A549 (cell line): ENCODE results near the gene INSL4.

Experiments used
- BHLHE40 ChIP-seq: IDR thresholded peaks from 2 replicates; pipeline ENCODE4 v1.6.1; 2012; ENCODE audit warnings: low read depth, low read length, inconsistent platforms
- CBX2 ChIP-seq: fragments of 200-600 bp; sonication (generic); IDR thresholded peaks from 2 replicates; pipeline ENCODE4 v1.6.1; 2016; ENCODE audit warnings: low read depth, mild to moderate bottlenecking, borderline replicate concordance
- CEBPB ChIP-seq, 2 experiments: fragments of >200 bp in 1 of 2; sonication (Bioruptor Twin) in 1 of 2; formaldehyde crosslinking in 1 of 2; IDR thresholded peaks; 2 replicates each; pipeline ENCODE4 v1.6.1; 2012 to 2016
- CTCF ChIP-seq: fragments of >200 bp; sonication (Bioruptor Twin); formaldehyde crosslinking; IDR thresholded peaks from 3 replicates; pipeline ENCODE4 v1.5.1; 2016
- EP300 ChIP-seq, 2 experiments: fragments of >200 bp; sonication (Bioruptor Twin); formaldehyde crosslinking; IDR thresholded peaks; 2 replicates in 1 of 2; 3 replicates in 1 of 2; pipeline ENCODE4 v1.6.1; 2016 to 2017
- ESRRA ChIP-seq: fragments of 150-350 bp; IDR thresholded peaks from 2 replicates; pipeline ENCODE4 v1.6.1; 2014; ENCODE audit warnings: mild to moderate bottlenecking, low read length, borderline replicate concordance
- HDAC2 ChIP-seq: fragments of 200-600 bp; sonication (generic); IDR thresholded peaks from 2 replicates; pipeline ENCODE4 v1.6.1; 2016
- JUN ChIP-seq, 2 experiments: fragments of >200 bp; sonication (Bioruptor Twin); formaldehyde crosslinking; IDR thresholded peaks; 2 replicates in 1 of 2; 3 replicates in 1 of 2; pipeline ENCODE4 v1.6.1; 2016 to 2017
- POLR2A ChIP-seq: IDR thresholded peaks from 2 replicates; pipeline ENCODE4 v1.6.1; 2012; ENCODE audit warnings: mild to moderate bottlenecking, low read length
- POLR2AphosphoS2 ChIP-seq: conservative IDR thresholded peaks from 2 replicates; pipeline ENCODE4 v1.6.1; 2012; ENCODE audit warnings: low read length, improper control_type of control experiment, inconsistent platforms
- RAD21 ChIP-seq, 2 experiments: fragments of >200 bp in 1 of 2; sonication (Bioruptor Twin) in 1 of 2; formaldehyde crosslinking in 1 of 2; IDR thresholded peaks in 1 of 2; conservative IDR thresholded peaks in 1 of 2; 2 replicates in 1 of 2; 3 replicates in 1 of 2; pipeline ENCODE4 v1.6.1; 2012 to 2018; ENCODE audit warnings: inconsistent platforms in 1 of 2
- SMC3 ChIP-seq: fragments of >200 bp; sonication (Bioruptor Twin); formaldehyde crosslinking; IDR thresholded peaks from 3 replicates; pipeline ENCODE4 v1.6.1; 2018; ENCODE audit warnings: inconsistent platforms
- TF ChIP-seq, protein P1 (sequence below): fragments of 200-600 bp; sonication (generic); IDR thresholded peaks from 2 replicates; pipeline ENCODE4 v1.6.1; 2016; ENCODE audit warnings: antibody characterized with exemption, mild to moderate bottlenecking, moderate library complexity

DNA sequence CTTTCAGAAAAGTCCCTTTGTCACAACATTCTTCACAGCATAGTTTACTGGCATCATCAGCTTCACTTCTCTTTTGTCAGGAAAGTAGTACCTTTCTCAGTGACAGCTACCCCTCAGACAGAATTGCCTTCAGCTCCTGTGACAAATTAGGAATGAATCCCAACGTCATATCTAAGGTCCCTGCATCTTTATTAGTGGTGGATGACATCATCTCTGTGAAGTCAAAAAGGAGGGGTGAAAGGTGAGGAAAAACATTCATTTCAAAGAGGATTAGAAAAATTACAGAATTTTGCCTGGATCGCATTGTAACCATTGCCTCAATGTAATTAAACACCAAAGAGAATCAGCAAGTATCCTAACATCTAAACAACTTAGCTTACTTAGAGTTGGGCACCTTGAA is 37.9 kb upstream of the INSL4 start:
- TF ChIP-seq POLR2AphosphoS2 = no peak
- no peak for TF ChIP-seq CTCF
- TF ChIP-seq POLR2A = no peak
- TF ChIP-seq CBX2 = no peak
- no peak for TF ChIP-seq BHLHE40
- TF ChIP-seq RAD21 (conservative IDR thresholded peaks at IDR 0.05 in 1 of 2, IDR thresholded peaks at IDR 0.05 in 1 of 2) = no peak
- TF ChIP-seq EP300 (IDR thresholded peaks at IDR 0.05) = no peak
- no peak for TF ChIP-seq JUN (IDR thresholded peaks at IDR 0.05)
- TF ChIP-seq ESRRA = no peak
- TF ChIP-seq, protein P1, sequence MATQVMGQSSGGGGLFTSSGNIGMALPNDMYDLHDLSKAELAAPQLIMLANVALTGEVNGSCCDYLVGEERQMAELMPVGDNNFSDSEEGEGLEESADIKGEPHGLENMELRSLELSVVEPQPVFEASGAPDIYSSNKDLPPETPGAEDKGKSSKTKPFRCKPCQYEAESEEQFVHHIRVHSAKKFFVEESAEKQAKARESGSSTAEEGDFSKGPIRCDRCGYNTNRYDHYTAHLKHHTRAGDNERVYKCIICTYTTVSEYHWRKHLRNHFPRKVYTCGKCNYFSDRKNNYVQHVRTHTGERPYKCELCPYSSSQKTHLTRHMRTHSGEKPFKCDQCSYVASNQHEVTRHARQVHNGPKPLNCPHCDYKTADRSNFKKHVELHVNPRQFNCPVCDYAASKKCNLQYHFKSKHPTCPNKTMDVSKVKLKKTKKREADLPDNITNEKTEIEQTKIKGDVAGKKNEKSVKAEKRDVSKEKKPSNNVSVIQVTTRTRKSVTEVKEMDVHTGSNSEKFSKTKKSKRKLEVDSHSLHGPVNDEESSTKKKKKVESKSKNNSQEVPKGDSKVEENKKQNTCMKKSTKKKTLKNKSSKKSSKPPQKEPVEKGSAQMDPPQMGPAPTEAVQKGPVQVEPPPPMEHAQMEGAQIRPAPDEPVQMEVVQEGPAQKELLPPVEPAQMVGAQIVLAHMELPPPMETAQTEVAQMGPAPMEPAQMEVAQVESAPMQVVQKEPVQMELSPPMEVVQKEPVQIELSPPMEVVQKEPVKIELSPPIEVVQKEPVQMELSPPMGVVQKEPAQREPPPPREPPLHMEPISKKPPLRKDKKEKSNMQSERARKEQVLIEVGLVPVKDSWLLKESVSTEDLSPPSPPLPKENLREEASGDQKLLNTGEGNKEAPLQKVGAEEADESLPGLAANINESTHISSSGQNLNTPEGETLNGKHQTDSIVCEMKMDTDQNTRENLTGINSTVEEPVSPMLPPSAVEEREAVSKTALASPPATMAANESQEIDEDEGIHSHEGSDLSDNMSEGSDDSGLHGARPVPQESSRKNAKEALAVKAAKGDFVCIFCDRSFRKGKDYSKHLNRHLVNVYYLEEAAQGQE = no peak
- no peak for TF ChIP-seq SMC3
- TF ChIP-seq HDAC2 = no peak
- no peak for TF ChIP-seq CEBPB (IDR thresholded peaks at IDR 0.05)
